Measurements from ENCODE around the gene CARS2.
"Not testable (repeated sequence)": the region's sequence is repeated elsewhere in the genome, so short reads cannot be mapped to it uniquely, and the experiment has no call there.

Gene CARS2

GRCh38 chr13:110712081-110712848 is 6.3 kb upstream of the CARS2 start:
- peak; percentile 57 to 84 (median 74) for DNase-seq (ENCODE audit: low read depth in 4 of 4, low spot score in 1 of 4)

GRCh38 chr13:110706570-110707372 is 855 bp upstream of the CARS2 start:
- no peak for DNase-seq (ENCODE audit: low read depth in 4 of 4, low spot score in 1 of 4)

GRCh38 chr13:110705356-110705825 is 525 bp downstream of the CARS2 start:
- no peak for DNase-seq (ENCODE audit: low read depth in 4 of 4, low spot score in 1 of 4)

DNA sequence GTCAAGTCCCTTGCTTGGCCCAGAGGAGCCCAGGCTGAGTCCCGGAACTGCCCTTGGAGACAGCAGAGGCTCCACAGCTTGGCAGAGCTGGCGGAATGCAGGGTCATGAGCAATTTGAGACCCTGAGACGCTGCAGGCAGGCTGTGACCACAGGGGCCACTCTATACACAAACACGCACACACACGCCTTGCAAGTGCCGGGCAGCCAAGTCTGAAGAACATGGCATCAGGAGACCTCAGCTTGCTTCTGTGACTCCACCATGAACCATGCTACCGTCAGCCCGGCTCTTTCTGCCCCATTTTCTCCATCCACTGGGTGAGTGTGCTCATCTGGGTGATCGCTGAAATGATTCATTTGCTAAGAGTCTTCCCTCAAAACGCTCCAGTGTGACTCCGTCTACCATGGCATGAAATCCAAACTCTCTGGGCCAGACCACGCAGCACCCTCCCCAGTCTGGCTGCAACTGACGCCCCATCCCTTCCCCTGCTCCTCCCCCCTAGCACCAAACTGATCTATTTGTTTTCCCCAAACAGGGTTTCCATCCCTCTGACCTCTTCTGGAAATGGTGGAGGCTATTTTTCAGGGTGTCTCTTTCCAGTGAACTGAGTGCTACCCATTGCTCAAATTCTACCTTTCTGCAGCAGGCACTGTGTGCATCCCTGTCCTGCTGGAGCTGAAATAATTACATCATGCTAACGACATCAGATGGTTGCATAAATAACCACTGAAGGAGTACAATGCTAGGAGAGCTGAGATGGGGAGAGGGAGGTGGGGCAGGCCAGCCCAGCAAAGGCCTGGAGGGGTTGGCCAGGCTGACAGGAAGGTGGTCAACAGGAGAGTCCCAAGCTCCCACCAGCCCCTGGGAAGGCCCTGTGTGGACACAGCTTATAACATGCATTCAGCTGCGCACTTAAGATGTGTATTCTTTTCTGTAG is 3.1 kb downstream of the CARS2 start:
- DNase-seq (ENCODE audit: low read depth in 4 of 4, low spot score in 1 of 4), result no peak

GRCh38 chr13:110702089-110702488 is 3.8 kb downstream of the CARS2 start:
- DNase-seq (ENCODE audit: low read depth in 4 of 4, low spot score in 1 of 4), result no peak

DNA sequence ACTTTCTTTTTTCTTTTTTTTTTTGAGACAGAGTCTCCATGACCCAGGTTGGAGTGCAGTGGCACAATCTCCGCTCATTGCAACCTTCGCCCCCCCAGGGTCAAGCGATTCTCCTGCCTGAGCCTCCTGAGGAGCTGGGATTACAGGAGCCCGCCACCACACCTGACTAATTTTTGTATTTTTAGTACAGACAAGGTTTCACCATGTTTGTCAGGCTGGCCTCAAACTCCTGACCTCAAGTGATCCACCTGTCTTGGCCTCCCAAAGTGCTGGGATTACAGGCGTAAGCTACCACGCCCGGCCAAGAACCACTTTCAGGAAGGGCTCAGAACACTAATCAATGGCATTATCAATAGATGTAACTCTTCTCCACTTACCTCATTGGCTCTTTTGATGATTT is 4.9 kb downstream of the CARS2 start:
- not testable (repeated sequence) for DNase-seq (ENCODE audit: low read depth in 4 of 4, low spot score in 1 of 4)

DNA sequence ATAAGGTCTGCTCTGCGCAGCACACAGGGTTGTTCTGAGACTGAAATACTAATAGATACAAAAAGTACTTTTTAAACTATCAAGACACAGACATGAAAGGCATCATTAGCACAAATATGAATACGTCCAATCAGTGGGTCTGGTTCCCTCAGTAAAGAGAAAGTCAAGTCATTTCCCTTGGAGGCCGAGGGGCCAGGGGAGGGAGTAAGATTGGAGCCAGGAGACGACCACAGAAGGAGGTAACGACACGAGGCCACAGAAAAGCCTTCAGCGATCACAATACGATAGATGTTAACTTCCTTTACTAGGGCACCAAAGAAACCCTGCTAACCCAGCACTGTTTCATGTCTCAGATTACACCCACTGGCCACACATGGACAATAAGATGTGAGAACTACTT is 5.3 kb downstream of the CARS2 start:
- no peak for DNase-seq (ENCODE audit: low read depth in 4 of 4, low spot score in 1 of 4)

- DNase-seq (ENCODE audit: low read depth in 4 of 4, low spot score in 1 of 4), result no peak
Measured at GRCh38 chr13:110700186-110700585, 5.7 kb downstream of the CARS2 start.

GRCh38 chr13:110699148-110700145 is 6.5 kb downstream of the CARS2 start:
- DNase-seq (ENCODE audit: low read depth in 4 of 4, low spot score in 1 of 4), result no peak

DNA sequence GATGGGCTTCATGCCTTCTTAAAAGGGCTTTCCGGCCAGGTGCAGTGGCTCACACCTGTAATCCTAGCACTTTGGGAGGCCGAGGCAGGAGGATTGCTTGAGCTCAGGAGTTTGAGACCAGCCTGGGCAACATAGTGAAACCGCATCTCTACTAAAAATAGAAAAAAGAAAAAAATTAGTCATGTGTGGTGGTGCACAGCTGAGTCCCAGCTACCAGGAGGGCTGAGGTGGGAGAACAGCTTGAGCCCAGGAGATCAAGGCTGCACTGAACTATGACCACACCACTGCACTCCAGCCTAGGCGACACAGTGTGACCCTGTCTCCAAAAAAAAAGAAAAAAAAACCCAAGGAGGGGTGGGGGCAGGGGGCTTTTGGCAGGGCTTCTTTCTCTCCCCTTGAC is 7.2 kb downstream of the CARS2 start:
- no peak for DNase-seq (ENCODE audit: low read depth in 4 of 4, low spot score in 1 of 4)

DNA sequence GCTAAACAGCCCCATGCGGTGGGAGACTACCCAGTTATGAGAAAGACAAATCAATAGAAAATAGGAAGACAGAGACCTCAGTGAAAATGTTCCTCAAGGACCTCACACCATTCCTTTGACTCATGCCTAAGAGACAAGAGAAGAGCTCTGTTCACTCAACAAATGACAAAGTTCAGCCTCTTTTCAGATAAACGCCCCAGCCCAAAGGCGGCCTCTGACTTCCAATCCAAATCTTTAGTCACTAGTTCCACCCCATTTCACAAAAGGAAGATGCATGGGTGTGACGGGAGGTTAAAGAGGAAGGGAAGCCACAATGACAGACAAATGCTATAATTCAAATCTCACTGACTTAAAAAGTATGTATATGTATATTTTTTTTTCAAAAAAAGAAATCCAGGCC is 8.1 kb downstream of the CARS2 start:
- DNase-seq (ENCODE audit: low read depth in 4 of 4, low spot score in 1 of 4), result no peak

GRCh38 chr13:110696776-110697175 is 9.1 kb downstream of the CARS2 start:
- DNase-seq (ENCODE audit: low read depth in 4 of 4, low spot score in 1 of 4), result no peak

DNA sequence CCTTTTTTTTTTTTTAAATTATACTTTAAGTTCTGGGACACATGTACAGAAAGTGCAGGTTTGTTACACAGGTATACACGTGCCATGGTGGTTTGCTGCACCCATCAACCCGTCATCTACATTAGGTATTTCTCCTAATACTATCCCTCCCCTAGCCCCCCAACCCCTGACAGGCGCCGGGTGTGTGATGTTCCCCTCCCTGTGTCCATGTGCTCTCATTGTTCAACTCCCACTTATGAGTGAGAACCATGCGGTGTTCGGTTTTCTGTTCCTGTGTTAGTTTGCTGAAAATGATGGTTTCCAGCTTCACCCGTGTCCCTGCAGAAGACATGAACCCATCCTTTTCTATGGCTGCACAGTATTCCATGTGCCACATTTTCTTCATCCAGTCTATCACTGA is 10.1 kb downstream of the CARS2 start:
- DNase-seq (ENCODE audit: low read depth in 4 of 4, low spot score in 1 of 4), result not testable (repeated sequence)

DNA sequence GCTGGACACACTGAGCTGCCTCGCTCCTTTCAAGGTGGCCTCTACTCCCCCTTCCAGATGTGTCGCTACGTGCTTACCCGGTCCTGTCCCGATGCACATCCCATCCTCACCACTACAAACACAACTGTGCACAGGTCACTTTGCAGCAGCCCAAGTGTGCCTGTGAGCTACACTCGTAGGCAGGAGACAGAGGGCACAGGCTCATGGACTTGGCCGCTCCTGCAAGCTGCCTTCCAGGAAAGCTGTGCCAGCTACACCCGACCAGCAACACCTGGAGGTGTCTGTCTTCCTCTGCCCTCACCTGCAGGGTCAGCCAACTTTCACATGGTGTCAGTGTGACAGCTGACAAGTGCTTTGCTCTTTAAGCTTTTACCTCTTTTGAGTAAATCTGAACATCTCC is 15.4 kb downstream of the CARS2 start:
- no peak for DNase-seq (ENCODE audit: low read depth in 4 of 4, low spot score in 1 of 4)

- no peak for DNase-seq (ENCODE audit: low read depth in 4 of 4, low spot score in 1 of 4)
Measured at GRCh38 chr13:110689711-110690110, 16.2 kb downstream of the CARS2 start.

DNA sequence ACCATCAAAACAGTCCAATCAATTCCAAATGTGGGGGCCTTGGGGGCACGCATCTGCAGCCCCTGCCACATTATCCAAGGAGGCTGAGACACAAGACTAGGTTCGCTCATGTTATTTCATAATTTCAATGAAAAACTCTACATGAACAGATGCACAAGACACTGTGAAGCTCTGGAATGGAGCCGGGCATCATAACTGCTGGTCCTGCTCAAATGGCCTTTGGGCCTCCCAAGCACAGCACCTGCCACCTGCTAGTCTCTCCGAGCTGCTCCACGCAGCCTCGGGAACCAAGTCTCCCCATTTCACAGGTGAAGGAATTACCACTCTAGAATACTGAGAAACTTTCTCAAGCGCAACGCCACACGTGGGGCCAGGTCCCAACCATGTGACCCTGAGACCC is 16.9 kb downstream of the CARS2 start:
- no peak for DNase-seq (ENCODE audit: low read depth in 4 of 4, low spot score in 1 of 4)

- DNase-seq (ENCODE audit: low read depth in 4 of 4, low spot score in 1 of 4), result no peak
Measured at GRCh38 chr13:110687736-110688135, 18.2 kb downstream of the CARS2 start.

DNA sequence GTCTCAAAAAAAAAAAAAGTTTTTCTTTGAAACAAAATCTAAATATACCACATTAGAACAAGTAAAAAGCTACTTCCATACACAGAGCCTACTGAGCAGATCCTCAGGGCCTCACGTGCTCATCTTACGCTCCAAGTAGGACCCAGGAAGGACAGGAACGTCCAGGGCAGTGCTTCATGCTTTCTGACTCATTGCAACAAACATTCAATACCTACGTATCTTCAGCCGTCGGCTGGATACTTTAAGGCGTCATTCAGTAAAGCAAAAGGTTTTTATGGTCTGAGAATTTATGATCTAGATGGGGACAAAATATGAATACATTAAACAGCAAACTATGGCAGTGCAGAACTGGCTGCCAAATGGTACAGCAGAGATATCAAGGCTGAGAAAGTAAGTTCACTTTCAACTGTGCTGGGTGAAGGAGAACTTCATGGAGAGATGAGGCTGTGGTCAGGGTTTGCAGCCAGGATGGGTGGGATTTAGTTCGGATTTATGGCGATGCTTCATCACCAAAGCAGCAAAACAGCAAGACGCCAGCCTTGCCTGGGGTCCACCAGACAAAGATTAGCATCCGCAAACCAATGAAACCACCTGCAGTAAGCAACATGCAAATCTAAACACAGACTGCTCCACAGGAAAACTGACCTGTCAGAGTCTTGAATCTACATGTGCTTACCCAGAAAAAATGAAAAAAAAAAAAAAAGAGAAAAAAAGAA is 20.5 kb downstream of the CARS2 start:
- no peak for DNase-seq (ENCODE audit: low read depth in 4 of 4, low spot score in 1 of 4)

GRCh38 chr13:110684388-110685056 is 21.4 kb downstream of the CARS2 start:
- no peak for DNase-seq (ENCODE audit: low read depth in 4 of 4, low spot score in 1 of 4)
